Measurements from ENCODE around the gene PHTF2.

The PHTF2 gene

DNA sequence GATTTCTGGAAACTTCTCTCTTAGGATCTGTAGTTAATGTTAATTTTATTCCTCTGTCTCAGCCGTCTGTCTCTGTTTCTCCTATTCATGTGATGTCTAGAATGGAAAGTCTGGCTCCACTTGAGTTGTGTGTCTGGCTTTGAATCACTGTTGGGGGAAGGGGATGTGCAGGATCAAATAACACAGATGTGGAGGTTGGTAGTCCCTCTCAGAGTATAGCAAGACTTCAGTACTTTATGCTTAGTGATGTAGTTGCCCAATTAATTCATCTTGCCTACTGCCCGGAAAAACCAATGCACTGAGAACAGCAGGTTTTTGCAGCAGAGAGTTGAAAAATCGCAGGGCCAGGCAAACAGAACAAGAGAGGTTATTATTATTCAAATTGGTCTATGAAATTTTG, 79.2 kb downstream of the PHTF2 start:
- no peak for DNase-seq (ENCODE audit: low read depth)

DNA sequence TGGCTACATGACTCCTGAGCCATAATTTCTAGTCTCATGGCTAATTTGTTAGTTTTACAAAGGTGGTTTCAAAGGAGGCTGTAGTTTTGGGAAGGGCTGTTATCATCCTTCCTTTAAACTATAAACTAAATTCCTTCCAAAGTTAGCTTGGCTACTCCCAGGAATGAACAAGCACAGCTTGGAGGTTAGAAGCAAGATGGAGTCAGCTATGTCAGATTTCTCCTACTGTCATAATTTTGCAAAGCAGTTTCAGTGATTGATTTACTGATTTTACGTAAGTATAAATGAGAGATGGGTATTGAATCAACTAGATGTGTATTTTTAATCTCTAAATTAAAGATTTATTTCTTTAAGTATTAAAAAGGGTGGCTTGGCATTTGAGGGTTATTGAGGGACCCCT, 79.9 kb downstream of the PHTF2 start:
- no peak for DNase-seq (ENCODE audit: low read depth)

DNA sequence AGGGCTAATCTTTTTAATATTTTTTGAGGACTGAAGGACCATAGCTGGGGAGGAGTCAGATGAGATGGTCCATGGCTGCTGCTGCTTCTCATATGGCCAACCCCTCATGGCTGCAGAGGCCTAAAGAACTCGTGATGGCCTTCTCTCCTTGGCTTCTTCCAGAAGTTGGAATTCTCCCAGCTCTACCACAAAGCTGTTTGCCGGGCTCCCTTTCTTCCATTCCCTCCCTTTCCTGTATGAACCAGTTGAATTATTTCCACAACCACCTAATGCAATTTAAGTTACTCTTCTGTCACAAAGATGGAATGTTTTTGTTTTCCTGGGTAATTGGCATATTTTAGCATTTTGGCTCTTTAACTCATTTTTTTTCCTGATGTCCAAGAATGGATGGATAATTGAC, 80.7 kb downstream of the PHTF2 start:
- no peak for DNase-seq (ENCODE audit: low read depth)

DNA sequence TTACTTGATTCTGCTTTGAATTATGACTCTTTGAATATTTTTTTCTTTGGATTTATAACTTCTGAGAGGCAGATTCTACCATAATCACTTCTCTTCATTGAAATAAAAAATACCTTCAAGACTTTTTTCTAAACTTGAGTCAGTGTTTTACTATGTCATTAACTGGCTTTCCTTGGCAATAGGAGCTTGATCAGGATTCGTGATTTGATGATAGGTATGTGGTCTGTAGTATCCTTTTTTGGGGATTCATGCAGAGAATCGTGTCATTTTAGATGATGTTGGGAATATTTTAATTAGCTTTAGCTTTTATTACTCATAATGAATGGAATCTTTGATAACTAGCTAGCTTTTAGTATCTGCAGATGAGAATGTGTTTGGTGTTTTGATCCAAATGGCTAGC, 83.3 kb downstream of the PHTF2 start:
- no peak for DNase-seq (ENCODE audit: low read depth)

DNA sequence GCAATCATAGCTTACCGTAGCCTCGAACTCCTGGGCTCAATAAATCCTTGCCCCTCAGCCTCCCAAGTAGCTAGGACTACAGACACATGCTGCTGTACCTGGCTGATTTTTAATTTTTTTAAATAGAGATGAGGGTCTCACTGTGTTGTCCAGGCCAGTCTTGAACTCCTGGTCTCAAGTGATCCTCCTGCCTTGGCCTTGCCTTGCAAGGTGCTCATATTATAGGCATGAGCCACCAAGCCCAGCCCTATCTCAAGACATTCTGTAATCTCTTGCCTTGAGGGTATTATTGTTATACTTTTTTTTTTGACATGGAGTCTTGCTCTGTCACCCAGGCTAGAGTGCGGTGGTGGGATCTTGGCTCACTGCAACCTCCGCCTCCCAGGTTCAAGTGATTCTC, 86.6 kb downstream of the PHTF2 start:
- no peak for DNase-seq (ENCODE audit: low read depth)

DNA sequence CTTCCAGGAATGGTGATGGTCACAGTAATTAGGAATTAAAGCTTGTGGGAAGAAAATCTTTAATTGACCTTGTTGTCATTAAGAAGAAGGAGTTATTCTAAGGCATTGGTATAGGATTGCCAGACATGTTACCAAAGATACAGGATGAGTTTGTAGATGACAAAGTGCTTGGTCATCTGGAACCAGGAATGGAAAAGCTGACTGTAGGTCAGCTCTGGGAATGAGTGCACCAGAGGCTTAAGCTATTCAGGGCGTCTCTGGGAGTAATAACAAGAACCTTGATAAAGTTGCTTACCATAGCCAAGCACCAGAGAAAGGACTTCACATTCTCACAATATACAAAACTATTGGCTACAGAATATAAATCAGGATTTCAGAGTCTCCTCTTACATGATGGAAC, 89.0 kb downstream of the PHTF2 start:
- DNase-seq (ENCODE audit: low read depth), result no peak

DNA sequence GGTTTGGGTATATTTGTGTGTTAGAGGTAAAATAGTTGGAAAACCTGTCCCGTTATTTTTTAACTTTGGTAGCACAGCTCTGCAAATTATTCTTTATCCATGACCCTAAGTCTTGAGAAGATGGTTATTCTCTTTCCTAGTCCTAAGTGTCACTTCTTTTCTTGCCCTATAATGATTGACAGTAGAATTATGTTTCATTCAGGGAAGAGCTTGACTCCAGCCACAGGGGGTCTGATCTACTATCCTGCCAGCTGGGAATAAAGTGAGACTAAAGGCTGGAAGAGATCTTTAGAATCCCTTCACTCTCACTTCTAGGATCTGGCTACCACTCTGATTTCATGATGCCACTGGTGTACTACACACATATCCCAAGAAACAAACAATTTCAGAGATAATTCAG, 90.4 kb downstream of the PHTF2 start:
- no peak for DNase-seq (ENCODE audit: low read depth)

DNA sequence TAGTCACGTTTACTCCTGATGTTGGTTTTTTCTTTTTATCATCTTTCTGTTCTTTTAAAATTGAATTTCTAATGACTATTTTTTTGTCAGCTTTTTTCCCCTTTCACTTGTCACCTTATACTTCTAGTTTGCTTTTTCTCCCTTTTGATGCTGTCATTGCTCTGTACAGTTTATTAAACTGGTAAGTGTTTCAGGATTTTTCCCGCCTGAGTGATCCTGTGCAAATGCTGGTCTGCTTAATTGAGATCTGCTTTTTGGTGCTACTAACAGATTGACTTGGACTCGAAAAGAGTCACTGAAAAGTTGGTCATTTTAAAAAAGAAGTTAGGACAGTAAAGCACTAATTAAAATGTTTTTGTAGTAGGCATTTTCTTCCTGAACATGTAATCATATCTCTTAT, 95.2 kb downstream of the PHTF2 start:
- DNase-seq (ENCODE audit: low read depth), result no peak

DNA sequence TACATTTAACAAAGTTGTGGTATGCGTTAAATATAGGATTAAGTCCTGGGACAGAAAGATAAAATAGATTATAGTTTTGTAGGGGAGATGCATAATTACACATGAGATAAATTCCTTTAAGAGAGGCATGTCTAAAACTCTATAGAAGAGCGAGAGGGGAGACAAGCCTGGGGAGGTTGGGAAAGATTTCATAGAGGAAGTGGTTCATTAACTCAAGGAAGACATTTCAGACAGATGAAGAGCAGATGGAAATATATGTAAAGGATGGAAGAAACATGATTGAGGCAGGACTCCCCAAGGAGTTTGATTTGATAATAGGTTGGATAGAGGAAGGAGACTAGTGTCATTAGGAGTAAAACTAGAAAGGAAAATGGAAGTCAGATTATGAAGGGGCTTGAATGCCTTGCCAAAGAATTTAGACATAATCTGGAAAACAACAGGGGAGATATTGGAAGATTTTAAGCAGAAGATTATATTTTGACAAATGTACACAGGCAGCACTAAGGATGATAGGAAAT, 96.1 kb downstream of the PHTF2 start:
- no peak for DNase-seq (ENCODE audit: low read depth)

DNA sequence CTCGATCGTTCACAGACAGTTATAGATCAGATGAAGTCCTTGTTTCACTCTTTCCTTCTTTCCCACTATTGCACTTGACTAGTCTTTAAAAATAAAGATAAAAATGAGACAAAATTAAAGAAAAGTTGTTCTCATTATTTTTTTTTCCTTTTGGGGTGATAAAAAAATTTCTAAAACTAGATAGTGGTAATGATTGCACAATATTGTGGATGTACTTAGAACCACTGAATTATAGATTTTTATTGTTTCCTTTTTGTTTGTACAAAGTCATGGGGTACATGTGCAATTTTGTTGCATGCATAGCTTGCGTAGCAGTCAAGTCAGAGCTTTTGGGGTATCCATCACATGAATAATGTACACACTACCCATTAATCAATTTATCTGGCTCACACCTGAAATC, 97.3 kb downstream of the PHTF2 start:
- DNase-seq (ENCODE audit: low read depth), result no peak

DNA sequence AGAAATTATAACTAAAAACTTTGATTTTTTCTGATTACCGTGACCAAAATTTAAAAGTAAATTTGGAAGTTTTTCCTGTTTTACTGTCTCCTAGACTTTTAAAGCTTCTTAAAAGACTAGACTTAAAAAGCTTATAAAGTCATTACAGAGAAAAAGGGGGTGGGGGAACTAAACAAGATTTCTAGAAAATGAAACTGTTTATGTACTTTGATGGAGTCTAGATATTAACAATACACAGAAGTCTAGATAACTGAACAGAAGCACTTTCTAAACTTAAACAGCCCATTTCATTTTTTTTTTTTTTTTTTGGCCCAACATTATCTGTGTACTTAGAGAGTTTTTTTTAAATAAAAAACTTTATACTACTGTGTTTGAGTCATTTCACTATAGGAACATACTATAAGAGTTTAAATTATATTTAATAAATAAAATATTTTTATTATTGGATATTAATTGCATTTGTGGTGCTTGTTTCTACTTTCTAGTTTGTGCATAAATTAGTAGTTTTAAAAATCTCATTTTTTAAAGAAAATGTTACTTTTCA, 98.5 kb downstream of the PHTF2 start:
- DNase-seq (ENCODE audit: low read depth), result no peak

DNA sequence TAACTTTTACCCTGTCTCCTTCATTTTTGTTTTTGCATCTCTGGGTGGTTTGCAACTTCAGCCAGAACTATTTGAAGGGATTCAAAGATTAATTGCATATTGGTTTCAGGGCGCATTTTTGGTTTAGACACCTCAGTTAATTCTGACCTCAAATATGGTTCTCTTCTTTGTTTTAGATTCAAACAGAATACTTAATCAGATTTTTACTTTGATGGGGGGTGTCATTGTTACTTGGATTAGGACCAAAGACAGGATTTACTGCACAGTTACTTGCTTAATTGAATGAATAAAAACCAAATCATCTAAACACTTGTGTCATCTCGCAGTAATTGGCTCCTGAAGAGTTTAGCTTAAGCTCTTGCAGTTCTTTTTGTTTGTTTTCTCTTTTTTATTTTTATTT, 100.9 kb downstream of the PHTF2 start:
- no peak for DNase-seq (ENCODE audit: low read depth)

DNA sequence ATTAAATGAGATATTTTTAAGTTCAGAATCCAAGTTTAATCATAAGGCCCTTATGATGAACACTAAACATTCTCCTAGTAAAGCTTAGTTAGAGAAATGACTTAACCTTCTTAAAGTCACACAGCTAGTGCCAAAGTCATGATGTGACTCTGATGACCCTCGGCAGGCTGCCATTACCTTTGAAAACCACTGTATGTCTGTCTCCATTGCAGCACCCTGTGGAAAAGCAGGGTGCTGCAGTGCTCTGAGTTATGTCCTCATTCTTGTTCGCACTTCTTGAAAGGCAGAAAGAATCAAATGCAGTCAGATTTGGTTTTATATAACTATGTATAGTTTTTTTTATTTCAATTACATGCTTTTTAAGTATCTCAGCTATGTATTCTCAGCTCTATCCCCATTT, 105.0 kb downstream of the PHTF2 start:
- DNase-seq (ENCODE audit: low read depth), result no peak

DNA sequence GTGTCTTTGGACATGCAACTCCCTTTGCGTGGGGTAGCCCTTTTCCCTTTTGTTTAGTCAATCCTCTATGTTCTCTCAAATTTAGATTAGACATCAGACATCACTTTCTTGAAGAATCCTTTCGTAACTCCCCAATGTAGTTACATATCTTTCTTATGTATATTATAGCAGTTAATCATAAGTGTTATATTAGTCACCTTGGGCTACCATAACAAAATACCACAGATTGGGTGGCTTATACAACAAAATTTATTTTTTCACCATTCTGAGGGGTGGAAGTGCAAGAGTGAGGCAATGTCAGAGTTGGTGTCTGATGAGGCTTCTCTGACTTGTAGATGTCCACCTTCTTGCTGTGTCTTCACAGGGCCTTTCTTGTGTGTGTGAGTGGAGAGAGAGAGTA, 105.7 kb downstream of the PHTF2 start:
- DNase-seq (ENCODE audit: low read depth), result no peak

DNA sequence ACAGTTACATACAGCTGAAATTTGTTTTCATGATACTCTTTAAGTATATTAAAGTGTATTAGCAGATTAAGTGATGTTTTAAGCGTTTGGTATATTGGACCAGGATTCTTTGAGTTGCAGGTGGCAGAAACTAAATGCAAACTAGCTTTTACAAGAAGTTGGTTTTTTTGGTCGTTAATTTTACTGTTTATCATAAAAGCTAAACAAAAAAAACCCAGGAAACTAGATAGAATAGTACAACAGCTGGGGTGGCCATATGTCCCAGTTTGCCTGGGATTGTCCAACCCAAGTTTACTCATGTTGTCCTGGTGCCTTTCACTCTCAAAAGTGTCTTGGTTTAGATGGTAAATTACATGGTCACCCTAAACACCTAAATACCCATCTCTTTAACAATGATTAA, 108.7 kb downstream of the PHTF2 start:
- DNase-seq (ENCODE audit: low read depth), result no peak

DNA sequence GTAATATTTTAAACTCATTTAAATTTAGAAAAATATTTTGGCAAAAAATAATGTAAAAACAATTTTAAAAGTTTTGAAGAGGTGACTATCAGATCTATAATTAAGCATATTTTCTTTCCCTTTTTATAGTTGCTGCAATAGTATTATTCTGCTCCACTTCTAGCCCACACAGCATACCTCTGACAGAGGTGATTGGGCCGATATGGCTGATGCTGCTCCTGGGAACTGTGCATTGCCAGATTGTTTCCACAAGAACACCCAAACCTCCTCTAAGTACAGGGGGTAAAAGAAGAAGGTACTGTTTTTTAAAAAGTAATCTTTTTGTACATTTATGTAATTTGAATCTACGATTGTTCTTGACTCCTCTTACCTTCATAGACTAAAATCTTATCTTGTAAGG, 110.1 kb downstream of the PHTF2 start:
- no peak for DNase-seq (ENCODE audit: low read depth)

DNA sequence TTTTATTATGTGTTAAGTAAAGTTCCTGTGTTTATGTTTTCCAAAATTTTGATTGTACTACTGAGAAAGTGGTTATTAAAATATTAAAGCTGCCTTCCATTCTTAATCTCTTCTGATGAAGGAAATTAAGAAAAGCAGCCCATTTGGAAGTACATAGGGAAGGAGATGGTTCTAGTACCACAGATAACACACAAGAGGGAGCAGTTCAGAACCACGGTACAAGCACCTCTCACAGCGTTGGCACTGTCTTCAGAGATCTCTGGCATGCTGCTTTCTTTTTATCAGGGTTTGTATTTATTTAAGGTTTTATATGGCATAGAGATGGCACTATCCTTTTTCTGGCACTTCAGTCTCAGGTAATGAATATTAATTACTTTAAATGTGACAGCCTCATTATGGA, 111.6 kb downstream of the PHTF2 start:
- DNase-seq (ENCODE audit: low read depth), result no peak

DNA sequence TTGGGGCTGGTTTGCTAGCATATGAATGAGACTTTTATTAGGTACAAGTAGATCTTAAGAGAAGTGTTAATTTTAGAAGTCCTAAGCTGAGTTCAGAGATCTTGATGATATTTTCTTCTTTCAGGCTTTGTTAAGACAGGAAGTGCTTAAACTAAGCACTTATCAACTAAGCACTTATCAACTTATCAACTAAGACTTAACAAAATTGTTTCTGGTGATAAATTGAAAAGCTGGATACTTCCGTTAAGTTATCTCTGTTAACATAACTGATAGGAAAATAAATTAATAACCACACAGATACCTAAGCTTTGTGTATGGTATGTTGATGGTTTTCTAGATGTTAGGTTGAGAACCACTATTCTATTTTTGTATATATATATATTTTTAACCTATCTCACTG, 113.7 kb downstream of the PHTF2 start:
- DNase-seq (ENCODE audit: low read depth), result no peak

DNA sequence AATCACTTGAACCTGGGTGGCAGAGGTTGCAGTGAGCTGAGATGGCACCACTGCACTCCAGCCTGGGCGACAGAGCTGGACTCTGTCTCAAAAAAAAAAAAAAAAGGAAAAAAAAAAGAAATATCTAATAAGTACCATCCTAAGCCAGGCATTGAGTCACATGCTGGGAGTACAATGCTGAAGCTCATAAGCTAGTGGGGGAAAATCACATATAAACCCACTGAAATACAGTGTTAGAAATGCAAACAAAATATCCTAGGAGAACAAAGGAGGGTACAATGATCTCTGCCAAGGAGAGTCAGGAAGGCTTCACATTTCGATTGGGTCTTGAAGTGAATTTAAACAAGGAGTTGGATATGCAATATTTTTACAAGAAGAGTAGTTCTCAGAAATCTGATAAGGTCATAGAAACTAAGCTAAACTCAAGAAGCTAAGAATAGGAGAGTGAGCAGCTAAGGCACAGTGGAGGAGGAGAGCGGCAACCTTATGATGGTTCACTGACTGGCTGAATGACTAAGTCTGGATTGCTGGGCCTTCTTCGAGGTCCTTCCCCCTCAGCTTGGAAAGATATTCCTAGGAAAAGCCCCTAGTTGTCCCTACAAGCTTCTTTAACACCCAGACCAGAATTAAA, 115.5 kb downstream of the PHTF2 start:
- no peak for DNase-seq (ENCODE audit: low read depth)

DNA sequence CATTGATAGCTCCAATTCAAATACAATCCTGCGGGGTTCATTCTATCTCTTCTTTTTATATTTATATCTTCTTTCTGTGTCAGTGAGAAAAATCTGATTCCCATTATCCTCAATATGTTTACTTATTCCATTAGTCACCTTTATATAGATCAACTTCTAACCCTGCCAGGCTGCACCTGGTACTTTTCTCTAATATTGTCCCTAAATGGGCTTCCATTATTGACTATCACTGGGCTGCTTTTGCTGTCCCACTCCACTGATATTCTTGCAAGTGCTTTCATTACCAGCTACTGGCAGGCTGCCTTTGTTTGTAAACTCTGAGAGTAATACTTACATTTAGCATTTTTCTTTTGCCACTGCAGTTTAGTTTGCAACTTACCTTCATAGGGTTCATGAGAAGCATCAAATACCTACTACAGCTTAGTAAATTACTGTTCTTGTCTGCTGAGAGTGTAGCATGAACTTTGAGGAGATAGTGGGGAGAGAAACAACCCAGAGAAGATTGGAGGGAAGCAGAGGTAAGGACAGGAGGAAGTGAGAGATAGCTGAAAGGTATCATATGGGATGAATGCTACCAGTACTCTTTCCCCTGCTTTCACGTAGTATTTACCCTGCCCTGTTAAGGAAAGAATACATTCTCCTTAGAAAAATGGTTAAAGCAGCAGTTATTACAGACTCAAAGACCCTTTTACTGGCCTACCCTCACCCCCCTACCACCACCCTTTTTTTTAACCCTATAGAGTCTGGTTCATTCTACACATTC, 119.1 kb downstream of the PHTF2 start:
- no peak for DNase-seq (ENCODE audit: low read depth)

DNA sequence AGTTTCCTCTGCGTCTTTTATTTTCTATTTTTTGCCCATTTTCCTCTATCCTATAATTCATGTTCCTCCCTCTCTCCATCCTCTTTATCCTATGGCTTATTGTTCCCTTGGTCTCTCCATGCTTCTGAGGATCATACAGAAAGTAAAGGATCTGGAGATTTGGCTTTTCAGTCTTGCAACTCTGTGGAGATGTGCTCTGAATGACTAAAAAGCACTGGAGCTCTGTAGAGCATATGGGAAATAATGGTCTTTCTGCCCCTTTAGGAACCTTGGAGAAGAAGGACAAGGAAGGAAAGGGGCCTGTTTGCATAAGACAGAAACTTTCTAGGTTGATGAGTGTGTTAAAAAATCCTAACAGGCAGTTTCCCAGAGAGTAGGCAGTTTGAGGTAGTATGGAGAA, 120.1 kb downstream of the PHTF2 start:
- no peak for DNase-seq (ENCODE audit: low read depth)

DNA sequence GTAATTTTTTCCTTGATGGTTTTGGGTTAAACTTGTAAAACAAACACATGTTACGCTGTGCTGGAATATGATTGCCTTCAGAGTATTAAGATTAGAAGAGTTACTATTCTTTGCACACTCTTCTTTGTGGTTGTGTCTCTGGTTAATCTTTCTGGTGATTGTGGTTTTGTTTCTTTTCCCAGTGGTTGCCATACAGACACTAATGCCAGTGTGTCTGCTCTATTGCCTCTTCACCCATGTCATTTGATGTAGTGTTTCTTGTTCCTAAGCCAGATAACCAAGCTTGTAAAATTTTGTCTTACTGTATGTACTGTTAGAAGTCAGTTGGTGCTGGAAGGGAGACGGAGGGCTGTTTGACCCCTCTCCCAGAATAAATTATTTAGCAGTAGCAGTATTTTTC, 124.8 kb downstream of the PHTF2 start:
- no peak for DNase-seq (ENCODE audit: low read depth)

DNA sequence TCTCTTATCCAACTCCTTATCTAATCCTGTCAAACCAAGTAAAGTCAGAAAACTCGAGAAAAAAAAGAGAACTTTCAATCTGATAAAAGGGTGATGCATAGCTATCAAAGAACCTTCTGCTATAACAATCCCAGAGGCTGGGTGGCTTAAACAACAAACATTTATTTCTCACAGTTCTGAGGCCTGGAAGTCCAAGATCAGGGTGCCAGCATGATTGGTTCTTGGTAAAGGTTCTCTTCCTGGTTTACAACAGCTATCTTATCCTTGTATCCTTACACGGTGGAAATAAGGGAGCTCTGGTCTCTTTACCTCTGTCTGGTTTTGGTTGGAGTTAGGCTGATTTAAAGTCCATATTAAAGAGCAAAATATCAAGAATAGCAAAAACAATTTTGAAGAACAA, 131.9 kb downstream of the PHTF2 start:
- no peak for DNase-seq (ENCODE audit: low read depth)

DNA sequence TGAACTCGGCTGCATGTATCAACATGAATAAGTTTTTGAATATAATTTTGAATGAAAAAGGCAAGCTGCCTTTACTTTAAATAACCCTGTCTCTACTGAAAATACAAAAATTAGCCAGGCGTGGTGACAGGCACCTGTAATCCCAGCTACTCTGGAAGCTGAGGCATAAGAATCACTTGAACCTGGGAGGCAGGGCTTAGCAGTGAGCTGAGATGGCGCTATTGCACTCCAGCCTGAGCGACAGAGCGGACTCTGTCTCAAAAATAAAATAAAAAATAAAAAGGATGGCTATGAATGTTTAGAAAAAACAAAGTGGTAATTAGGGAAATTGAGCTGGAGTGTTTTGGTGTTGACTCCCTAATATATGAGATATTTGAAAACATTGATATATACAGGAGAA, 133.3 kb downstream of the PHTF2 start:
- no peak for DNase-seq (ENCODE audit: low read depth)

Data from T-helper 22 cell (primary cell).